ENCODE measurements around the gene CERS1. TPM values are rescaled to one million over a fixed set of nuclear protein-coding genes. Genes with fewer than 3 reads are reported as not detected.
"Not testable (repeated sequence)": the region's sequence is repeated elsewhere in the genome, so short reads cannot be mapped to it uniquely, and the experiment has no call there.

Gene CERS1
- total and polyA plus RNA-seq, 2 donors, result 2.2 to 7.2 TPM

DNA sequence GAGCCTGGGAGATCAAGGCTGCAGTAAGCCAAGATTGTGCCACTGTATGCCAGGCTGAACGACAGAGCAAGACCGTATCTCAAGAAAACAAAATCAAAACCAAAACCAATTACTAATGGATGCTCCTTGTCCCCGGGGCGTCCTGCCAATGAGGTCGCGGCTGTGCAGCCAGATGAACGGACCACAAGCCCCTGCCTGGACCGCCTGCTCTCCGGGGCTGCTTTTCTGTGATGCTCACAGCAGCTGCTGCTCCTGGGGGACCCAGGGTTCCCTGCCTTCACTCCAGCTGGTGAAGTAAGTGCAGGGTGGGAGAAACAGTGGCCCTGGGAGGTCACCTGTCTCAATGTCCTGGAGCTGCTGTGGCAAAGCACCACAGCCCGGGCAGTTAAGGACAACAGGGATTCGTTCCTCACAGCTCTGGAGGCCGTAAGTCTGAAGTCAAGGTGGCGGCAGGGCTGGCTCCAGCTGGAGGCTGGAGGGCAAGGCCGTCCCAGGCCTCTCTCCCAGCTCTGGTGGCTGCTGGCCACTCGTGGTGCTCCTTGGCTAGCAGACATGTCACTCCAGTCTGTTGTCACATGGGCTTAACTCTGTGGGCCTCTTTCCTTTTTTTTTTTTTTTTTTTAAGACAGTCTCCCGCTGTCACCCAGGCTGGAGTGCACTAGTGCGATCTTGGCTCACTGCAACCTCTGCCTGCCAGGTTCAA is 13.1 kb upstream of the CERS1 start:
- 86% methylated on average over 17 of the region's 17 CpGs for WGBS
- no peak for DNase-seq (ENCODE audit: extremely low spot score)
- Histone ChIP-seq H3K4me3 (ENCODE audit: low read depth, low read length) (no peak overlapping the region), H3K4me1 (ENCODE audit: insufficient read depth) (no peaks in the 10 kb centered on the region), H3K27ac (ENCODE audit: low read depth) (no peak overlapping the region), H3K36me3 (ENCODE audit: insufficient read depth) (no peaks in the 10 kb centered on the region)

GRCh38 chr19:18906605-18907519 is 10.9 kb upstream of the CERS1 start:
- Histone ChIP-seq H3K36me3 (ENCODE audit: insufficient read depth) (no peaks in the 10 kb centered on the region), H3K4me1 (ENCODE audit: insufficient read depth) (no peaks in the 10 kb centered on the region), H3K27ac (ENCODE audit: low read depth) (no peak overlapping the region), H3K4me3 (ENCODE audit: low read depth, low read length) (no peak overlapping the region)
- DNase-seq (ENCODE audit: extremely low spot score), result no peak
- WGBS, result 92% methylated on average over 36 of the region's 36 CpGs

- no peaks in the 10 kb centered on the region for H3K36me3 ChIP-seq (ENCODE audit: insufficient read depth)
- H3K27ac ChIP-seq (ENCODE audit: low read depth), result no peak overlapping the region
- H3K4me1 ChIP-seq (ENCODE audit: insufficient read depth), result no peaks in the 10 kb centered on the region
- WGBS, result 91% methylated on average over 26 of the region's 26 CpGs
- H3K4me3 ChIP-seq (ENCODE audit: low read depth, low read length), result no peak overlapping the region
- DNase-seq (ENCODE audit: extremely low spot score), result no peak
Measured at GRCh38 chr19:18905513-18906236, 9.7 kb upstream of the CERS1 start.

GRCh38 chr19:18905058-18905456 is 9.1 kb upstream of the CERS1 start:
- H3K36me3 ChIP-seq (ENCODE audit: insufficient read depth), result peaks cover 2% of the 10 kb centered on the region
- WGBS, result 93% methylated on average over 8 of the region's 8 CpGs

GRCh38 chr19:18904334-18905057 is 8.5 kb upstream of the CERS1 start:
- 92% methylated on average over 25 of the region's 25 CpGs for WGBS
- H3K36me3 ChIP-seq (ENCODE audit: insufficient read depth), result peaks cover 3% of the 10 kb centered on the region

More at GRCh38 chr19:18905058-18905456, 9.1 kb upstream of the CERS1 start:
- no peak for DNase-seq (ENCODE audit: extremely low spot score)
- Histone ChIP-seq H3K4me3 (ENCODE audit: low read depth, low read length) (no peak overlapping the region), H3K4me1 (ENCODE audit: insufficient read depth) (no peaks in the 10 kb centered on the region), H3K27ac (ENCODE audit: low read depth) (no peak overlapping the region)

GRCh38 chr19:18903156-18904037 is 7.4 kb upstream of the CERS1 start:
- Histone ChIP-seq H3K27ac (ENCODE audit: low read depth) (no peak overlapping the region), H3K4me1 (ENCODE audit: insufficient read depth) (no peaks in the 10 kb centered on the region), H3K4me3 (ENCODE audit: low read depth, low read length) (no peak overlapping the region), H3K36me3 (ENCODE audit: insufficient read depth) (peaks cover 3% of the 10 kb centered on the region)
- no peak for DNase-seq (ENCODE audit: extremely low spot score)
- 89% methylated on average over 29 of the region's 29 CpGs for WGBS

More at GRCh38 chr19:18904334-18905057, 8.5 kb upstream of the CERS1 start:
- Histone ChIP-seq H3K4me3 (ENCODE audit: low read depth, low read length) (no peak overlapping the region), H3K4me1 (ENCODE audit: insufficient read depth) (no peaks in the 10 kb centered on the region), H3K27ac (ENCODE audit: low read depth) (no peak overlapping the region)
- DNase-seq (ENCODE audit: extremely low spot score), result no peak

- not testable (repeated sequence) for H3K27ac ChIP-seq (ENCODE audit: low read depth); H3K4me3 ChIP-seq (ENCODE audit: low read depth, low read length); H3K36me3 ChIP-seq (ENCODE audit: insufficient read depth); DNase-seq (ENCODE audit: extremely low spot score); H3K4me1 ChIP-seq (ENCODE audit: insufficient read depth)
- 96% methylated on average over 5 of the region's 5 CpGs for WGBS
Measured at GRCh38 chr19:18902519-18902918, 6.6 kb upstream of the CERS1 start.

DNA sequence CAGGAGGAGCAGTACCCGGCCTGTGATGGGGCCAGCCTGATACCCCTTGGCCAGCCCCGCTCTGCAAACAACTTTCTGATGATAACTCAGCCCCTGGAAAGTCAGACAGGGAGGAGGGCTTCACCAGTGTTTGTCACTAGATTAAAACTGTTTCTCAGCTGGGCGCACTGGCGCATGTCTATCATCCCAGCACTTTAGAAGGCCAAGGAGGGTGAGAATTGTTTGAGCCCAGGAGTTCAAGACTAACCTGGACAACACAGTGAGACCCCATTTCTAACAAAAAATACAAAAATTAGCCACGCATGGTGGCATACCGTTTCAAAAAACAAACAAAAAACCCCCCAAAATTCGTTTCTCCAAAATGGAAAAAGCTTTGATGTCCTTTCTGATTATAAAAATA is 5.5 kb upstream of the CERS1 start:
- 85% methylated on average over 7 of the region's 7 CpGs for WGBS
- Histone ChIP-seq H3K4me1 (ENCODE audit: insufficient read depth) (no peaks in the 10 kb centered on the region), H3K27ac (ENCODE audit: low read depth) (no peak overlapping the region), H3K4me3 (ENCODE audit: low read depth, low read length) (no peak overlapping the region), H3K36me3 (ENCODE audit: insufficient read depth) (peaks cover 3% of the 10 kb centered on the region)
- no peak for DNase-seq (ENCODE audit: extremely low spot score)

- no peak for DNase-seq (ENCODE audit: extremely low spot score)
- Histone ChIP-seq H3K27ac (ENCODE audit: low read depth) (no peak overlapping the region), H3K4me3 (ENCODE audit: low read depth, low read length) (no peak overlapping the region), H3K4me1 (ENCODE audit: insufficient read depth) (no peaks in the 10 kb centered on the region), H3K36me3 (ENCODE audit: insufficient read depth) (peaks cover 3% of the 10 kb centered on the region)
- WGBS, result 90% methylated on average over 17 of the region's 17 CpGs
Measured at GRCh38 chr19:18900700-18901481, 4.9 kb upstream of the CERS1 start.

DNA sequence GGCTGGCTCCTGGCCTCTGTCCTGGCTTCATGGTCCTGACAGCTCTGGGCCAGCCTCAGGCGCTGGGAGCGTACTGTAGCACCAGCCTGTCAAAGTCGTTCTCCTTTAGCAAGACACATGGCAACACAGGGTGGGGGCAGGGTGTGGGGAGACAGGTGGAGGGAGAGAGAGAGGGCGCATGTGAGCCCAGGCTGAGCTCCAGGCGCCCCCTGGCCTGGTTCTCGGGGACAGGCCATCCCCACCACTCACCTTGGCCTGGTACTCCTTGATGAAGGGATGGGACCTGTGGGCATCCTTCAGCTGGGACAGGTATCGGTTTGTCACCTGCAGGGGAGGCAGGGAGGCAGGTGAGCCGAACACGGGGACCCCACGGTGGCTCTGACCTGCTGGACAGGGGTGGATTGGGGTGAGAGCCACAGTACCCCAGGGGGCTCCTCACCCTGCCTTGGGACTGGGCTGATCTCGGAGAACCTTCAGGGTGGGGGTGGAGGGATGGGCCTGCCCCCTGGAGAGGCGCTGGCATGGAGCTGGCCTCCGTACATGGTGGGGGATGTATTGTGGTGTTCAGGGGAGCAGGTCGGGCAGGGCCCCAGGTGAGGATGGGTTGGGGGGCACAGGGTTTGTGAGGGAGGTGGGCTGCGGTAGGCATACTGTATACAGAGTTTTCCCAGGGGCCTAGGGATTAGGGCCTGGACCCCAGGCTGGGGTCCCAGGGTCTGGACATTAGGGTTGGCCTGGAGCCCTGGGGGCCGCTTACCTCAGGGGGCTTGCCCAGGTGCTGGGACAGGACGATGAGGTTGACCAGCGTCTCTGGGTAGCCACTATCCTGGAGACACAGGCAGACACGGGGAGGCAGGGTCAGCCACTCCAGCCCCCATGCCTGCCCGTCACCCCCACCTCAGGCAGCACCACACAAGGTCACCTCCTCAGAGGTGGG is 3.9 kb upstream of the CERS1 start:
- 87% methylated on average over 20 of the region's 20 CpGs for WGBS
- H3K36me3 ChIP-seq (ENCODE audit: insufficient read depth), result peaks cover 3% of the 10 kb centered on the region
- H3K4me3 ChIP-seq (ENCODE audit: low read depth, low read length), result no peak overlapping the region
- H3K4me1 ChIP-seq (ENCODE audit: insufficient read depth), result peaks cover 5% of the 10 kb centered on the region
- no peak for DNase-seq (ENCODE audit: extremely low spot score)
- H3K27ac ChIP-seq (ENCODE audit: low read depth), result no peak overlapping the region
